Mucosa of descending colon (tissue), 3 donors: ENCODE data around the gene TBCE. TPM values are rescaled to one million over a fixed set of nuclear protein-coding genes. Genes with fewer than 3 reads are reported as not detected.

ENCODE experiments used
- ATAC-seq: fragments of 200-7000 bp; cut with Tn5 transposase; one replicate; pipeline ENCODE4 v1.9.1; 2020; ENCODE audit warnings: mild to moderate bottlenecking, moderate library complexity
- DNase-seq, 3 donors: peaks; one replicate each; pipeline ENCODE4 v3.0.0-alpha.2; 2020
- H3K36me3 ChIP-seq: fragments of 200-600 bp; one replicate; pipeline ENCODE4 v1.8.0; 2021; ENCODE audit warnings: low read depth, mild to moderate bottlenecking
- H3K4me1 ChIP-seq: fragments of 200-600 bp; one replicate; pipeline ENCODE4 v1.8.0; 2021; ENCODE audit warnings: low read depth, mild to moderate bottlenecking
- H3K4me3 ChIP-seq: fragments of 200-600 bp; one replicate; pipeline ENCODE4 v1.8.0; 2021; ENCODE audit warnings: mild to moderate bottlenecking
- H3K9me3 ChIP-seq: fragments of 200-600 bp; one replicate; pipeline ENCODE4 v1.8.0; 2021; ENCODE audit warnings: mild to moderate bottlenecking
- intact Hi-C, 2 donors: fragments of 100-400 bp; cut with DNase I in 1 of 2; cut with micrococcal nuclease in 1 of 2; formaldehyde crosslinking; loops; one replicate each; pipeline versions ENCODE4 v1.11.0 to v1.11.1; 2022; cut with DNase I, micrococcal nuclease
- total RNA-seq, 3 donors: library from RNA; stranded (reverse); fragmentation: NEBNext Ultra II Directional in 2 of 3; extraction: Animal tissue kit (Norgen Biotek cat#: 25700) in 2 of 3; gene quantifications; one replicate each; pipeline versions ENCODE4 v1.2.1 to v1.2.4, GENCODE V29; 2021 to 2023
- TF ChIP-seq, protein P1 (sequence below): fragments of 200-600 bp; IDR thresholded peaks from one replicate; pipeline ENCODE4 v1.8.0; 2022; ENCODE audit warnings: antibody characterized with exemption, mild to moderate bottlenecking
- donor health status: DM: no; HTN: no; CAD: no; lungs with moderate emphysema.
- donor health status: DM: no; HTN: no; CAD: no.
- donor health status: DM: no; HTN: yes; CAD: no.

TBCE gene
- total RNA-seq, 3 donors from 2014 or later: 21.1 to 25.5 (median 23.9) TPM

GRCh38 chr1:235325854-235326253 is 41.4 kb upstream of the TBCE start:
- intact Hi-C loops: no loop called here
- no peak for DNase-seq
- Histone ChIP-seq H3K9me3 (no peaks in the 10 kb centered on the region), H3K4me1 (peaks cover 35% of the 10 kb centered on the region), H3K4me3 (no peak overlapping the region), H3K36me3 (no peaks in the 10 kb centered on the region)
- no peak for ATAC-seq
- TF ChIP-seq, protein P1, sequence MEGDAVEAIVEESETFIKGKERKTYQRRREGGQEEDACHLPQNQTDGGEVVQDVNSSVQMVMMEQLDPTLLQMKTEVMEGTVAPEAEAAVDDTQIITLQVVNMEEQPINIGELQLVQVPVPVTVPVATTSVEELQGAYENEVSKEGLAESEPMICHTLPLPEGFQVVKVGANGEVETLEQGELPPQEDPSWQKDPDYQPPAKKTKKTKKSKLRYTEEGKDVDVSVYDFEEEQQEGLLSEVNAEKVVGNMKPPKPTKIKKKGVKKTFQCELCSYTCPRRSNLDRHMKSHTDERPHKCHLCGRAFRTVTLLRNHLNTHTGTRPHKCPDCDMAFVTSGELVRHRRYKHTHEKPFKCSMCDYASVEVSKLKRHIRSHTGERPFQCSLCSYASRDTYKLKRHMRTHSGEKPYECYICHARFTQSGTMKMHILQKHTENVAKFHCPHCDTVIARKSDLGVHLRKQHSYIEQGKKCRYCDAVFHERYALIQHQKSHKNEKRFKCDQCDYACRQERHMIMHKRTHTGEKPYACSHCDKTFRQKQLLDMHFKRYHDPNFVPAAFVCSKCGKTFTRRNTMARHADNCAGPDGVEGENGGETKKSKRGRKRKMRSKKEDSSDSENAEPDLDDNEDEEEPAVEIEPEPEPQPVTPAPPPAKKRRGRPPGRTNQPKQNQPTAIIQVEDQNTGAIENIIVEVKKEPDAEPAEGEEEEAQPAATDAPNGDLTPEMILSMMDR: no peak

- peaks cover 45% of the 10 kb centered on the region for H3K4me1 ChIP-seq
- TF ChIP-seq, protein P1: no peak
- DNase-seq (peak; percentile 56 to 68 (median 62)), ATAC-seq (peak; percentile 0)
- intact Hi-C loops: no loop called here
- H3K9me3 ChIP-seq: no peaks in the 10 kb centered on the region
- peak overlapping the region; percentile 100 for H3K4me3 ChIP-seq
- no peaks in the 10 kb centered on the region for H3K36me3 ChIP-seq
Measured at GRCh38 chr1:235326719-235327558, 40.3 kb upstream of the TBCE start.

DNA sequence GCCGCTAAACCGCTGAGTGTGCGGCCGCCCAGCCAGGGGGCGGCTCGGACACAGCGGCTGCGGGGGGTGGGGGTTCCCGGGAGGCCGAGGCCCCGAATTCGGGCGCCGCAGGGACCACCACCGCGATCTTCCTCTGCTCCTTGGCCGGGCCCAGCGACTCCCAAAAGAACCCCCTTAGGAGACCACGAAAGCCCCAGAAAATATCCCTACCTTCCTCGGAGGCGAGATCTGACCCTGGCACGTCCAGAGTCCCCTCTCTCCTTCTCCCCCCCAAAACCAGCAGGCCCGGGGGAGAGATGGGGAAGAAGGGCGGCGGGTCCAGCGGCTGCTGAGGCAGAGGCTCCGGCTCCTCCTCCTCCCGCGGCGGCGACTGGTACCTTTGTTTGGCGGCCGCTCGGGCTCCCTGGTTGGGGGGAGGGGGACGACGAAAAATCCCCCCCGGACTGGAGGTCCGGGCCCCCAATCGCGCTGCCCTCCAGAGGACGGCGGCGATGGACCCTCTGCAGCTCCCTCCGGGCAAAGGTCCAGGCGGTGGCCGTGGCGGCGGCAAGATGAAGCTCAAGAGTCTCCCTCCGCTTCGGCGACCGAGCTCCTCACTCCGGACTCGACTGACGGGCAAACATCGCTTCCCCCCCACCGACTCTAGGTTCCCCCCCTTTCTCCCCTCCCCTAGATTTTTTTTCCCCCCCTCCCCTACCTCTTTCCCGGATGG is 39.5 kb upstream of the TBCE start, which contains the start of gene ARID4B:
ARID4B (minus strand) TSS at position 621 of the 712 bp plus-strand sequence. CDS start 1,260 bp downstream, outside the sequence.
- TF ChIP-seq, protein P1: no peak
- H3K9me3 ChIP-seq: no peaks in the 10 kb centered on the region
- H3K4me1 ChIP-seq: peaks cover 43% of the 10 kb centered on the region
- peak within 1 kb of the TSS; percentile 100 for H3K4me3 ChIP-seq
- H3K36me3 ChIP-seq: no peaks in the 10 kb centered on the region
- ATAC-seq (peak; percentile 28), DNase-seq (peak in 2 of 3 donors; percentile 85 to 92)
- intact Hi-C loops: no loop called here

- peak; percentile 98 to 99 (median 98) for DNase-seq
- Histone ChIP-seq H3K4me3 (peak within 1 kb of the TSS; percentile 100), H3K36me3 (no peaks in the 10 kb centered on the region), H3K9me3 (no peaks in the 10 kb centered on the region), H3K4me1 (peaks cover 42% of the 10 kb centered on the region)
- TF ChIP-seq, protein P1: peak; percentile 1
- intact Hi-C loops: no loop called here
- ATAC-seq: peak; percentile 90
Measured at GRCh38 chr1:235328271-235329138, 38.7 kb upstream of the TBCE start, which contains the start of gene GGPS1. Gene GGPS1 (plus strand): TSS chr1:235328570. CDS start chr1:235335265, 6,695 bp downstream.
